ENCODE results near the gene GIT1. TPM values are rescaled to one million over a fixed set of nuclear protein-coding genes. Genes with fewer than 3 reads are reported as not detected.

The GIT1 gene
- total and polyA plus RNA-seq, 9 of the 15 experiments (the other 6 are each of a cell fraction or from before 2014, with no cell fraction given), result 0.35 to 35.3 (median 17.1) TPM

DNA sequence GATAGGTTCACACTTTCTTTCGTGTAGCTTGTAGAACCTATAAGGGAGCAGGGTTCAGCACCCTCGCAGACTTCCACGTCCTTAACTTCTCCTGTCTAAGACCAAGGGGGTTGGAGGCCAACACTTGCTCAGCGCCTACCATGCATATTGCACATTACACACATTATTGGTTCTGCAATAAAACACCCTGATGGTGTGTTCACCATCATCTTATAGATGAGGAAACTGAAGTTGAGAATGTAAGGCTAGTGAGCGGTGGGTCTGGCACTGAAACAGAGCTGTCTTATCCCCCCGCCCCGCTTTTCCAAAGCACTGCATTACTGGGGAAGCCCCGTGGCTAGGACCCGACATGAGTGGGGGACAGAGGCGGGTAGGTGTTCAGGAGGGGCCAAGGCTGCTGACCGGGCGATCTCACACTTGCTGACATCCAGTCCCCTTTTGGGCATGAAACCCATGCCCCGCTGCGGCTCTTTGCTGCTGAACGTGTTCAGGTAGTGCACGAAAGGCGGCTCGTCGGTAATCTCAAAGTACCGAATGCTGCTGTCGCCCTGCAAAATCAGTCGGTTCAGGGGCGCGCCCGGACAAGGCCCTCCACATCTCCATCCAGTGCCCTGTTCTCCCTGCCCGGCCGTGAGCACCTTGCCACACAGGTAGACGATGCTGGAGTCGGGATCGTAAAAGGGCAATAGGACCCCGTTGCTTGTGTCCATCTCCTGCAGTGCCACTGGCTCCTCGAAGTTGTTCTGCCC lies 27.0 kb upstream of the GIT1 start (continued):
- TF ChIP-seq, protein P1, sequence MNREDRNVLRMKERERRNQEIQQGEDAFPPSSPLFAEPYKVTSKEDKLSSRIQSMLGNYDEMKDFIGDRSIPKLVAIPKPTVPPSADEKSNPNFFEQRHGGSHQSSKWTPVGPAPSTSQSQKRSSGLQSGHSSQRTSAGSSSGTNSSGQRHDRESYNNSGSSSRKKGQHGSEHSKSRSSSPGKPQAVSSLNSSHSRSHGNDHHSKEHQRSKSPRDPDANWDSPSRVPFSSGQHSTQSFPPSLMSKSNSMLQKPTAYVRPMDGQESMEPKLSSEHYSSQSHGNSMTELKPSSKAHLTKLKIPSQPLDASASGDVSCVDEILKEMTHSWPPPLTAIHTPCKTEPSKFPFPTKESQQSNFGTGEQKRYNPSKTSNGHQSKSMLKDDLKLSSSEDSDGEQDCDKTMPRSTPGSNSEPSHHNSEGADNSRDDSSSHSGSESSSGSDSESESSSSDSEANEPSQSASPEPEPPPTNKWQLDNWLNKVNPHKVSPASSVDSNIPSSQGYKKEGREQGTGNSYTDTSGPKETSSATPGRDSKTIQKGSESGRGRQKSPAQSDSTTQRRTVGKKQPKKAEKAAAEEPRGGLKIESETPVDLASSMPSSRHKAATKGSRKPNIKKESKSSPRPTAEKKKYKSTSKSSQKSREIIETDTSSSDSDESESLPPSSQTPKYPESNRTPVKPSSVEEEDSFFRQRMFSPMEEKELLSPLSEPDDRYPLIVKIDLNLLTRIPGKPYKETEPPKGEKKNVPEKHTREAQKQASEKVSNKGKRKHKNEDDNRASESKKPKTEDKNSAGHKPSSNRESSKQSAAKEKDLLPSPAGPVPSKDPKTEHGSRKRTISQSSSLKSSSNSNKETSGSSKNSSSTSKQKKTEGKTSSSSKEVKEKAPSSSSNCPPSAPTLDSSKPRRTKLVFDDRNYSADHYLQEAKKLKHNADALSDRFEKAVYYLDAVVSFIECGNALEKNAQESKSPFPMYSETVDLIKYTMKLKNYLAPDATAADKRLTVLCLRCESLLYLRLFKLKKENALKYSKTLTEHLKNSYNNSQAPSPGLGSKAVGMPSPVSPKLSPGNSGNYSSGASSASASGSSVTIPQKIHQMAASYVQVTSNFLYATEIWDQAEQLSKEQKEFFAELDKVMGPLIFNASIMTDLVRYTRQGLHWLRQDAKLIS (CRISPR knock-in tag; IDR thresholded peaks at IDR 0.05), result no peak
- TF ChIP-seq ZNF224 (CRISPR knock-in tag; IDR thresholded peaks at IDR 0.05), result no peak
- TF ChIP-seq, protein P2, sequence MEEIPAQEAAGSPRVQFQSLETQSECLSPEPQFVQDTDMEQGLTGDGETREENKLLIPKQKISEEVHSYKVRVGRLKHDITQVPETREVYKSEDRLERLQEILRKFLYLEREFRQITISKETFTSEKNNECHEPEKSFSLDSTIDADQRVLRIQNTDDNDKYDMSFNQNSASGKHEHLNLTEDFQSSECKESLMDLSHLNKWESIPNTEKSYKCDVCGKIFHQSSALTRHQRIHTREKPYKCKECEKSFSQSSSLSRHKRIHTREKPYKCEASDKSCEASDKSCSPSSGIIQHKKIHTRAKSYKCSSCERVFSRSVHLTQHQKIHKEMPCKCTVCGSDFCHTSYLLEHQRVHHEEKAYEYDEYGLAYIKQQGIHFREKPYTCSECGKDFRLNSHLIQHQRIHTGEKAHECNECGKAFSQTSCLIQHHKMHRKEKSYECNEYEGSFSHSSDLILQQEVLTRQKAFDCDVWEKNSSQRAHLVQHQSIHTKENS (CRISPR knock-in tag; IDR thresholded peaks at IDR 0.05), result no peak
- TF ChIP-seq TCF3 (CRISPR knock-in tag; IDR thresholded peaks at IDR 0.05), result no peak
- TF ChIP-seq, protein P3, sequence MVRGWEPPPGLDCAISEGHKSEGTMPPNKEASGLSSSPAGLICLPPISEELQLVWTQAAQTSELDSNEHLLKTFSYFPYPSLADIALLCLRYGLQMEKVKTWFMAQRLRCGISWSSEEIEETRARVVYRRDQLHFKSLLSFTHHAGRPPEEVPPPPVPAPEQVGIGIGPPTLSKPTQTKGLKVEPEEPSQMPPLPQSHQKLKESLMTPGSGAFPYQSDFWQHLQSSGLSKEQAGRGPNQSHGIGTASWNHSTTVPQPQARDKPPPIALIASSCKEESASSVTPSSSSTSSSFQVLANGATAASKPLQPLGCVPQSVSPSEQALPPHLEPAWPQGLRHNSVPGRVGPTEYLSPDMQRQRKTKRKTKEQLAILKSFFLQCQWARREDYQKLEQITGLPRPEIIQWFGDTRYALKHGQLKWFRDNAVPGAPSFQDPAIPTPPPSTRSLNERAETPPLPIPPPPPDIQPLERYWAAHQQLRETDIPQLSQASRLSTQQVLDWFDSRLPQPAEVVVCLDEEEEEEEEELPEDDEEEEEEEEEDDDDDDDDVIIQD (CRISPR knock-in tag; IDR thresholded peaks at IDR 0.05), result no peak
- TF ChIP-seq SMARCE1 (IDR thresholded peaks at IDR 0.05), result no peak
- TF ChIP-seq, protein P4, sequence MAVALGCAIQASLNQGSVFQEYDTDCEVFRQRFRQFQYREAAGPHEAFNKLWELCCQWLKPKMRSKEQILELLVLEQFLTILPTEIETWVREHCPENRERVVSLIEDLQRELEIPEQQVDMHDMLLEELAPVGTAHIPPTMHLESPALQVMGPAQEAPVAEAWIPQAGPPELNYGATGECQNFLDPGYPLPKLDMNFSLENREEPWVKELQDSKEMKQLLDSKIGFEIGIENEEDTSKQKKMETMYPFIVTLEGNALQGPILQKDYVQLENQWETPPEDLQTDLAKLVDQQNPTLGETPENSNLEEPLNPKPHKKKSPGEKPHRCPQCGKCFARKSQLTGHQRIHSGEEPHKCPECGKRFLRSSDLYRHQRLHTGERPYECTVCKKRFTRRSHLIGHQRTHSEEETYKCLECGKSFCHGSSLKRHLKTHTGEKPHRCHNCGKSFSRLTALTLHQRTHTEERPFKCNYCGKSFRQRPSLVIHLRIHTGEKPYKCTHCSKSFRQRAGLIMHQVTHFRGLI (CRISPR knock-in tag; IDR thresholded peaks at IDR 0.05), result no peak
- TF ChIP-seq XRCC4 (IDR thresholded peaks at IDR 0.05; ENCODE audit: extremely low read depth, insufficient read depth, insufficient read length), result no peak
- TF ChIP-seq ZNF436 (CRISPR knock-in tag; IDR thresholded peaks at IDR 0.05), result no peak

All from K562 (cell line).